MM.1S (cell line): Measurements from ENCODE around the gene CYP27A1.

ENCODE experiments used
- DNase-seq: peaks from one replicate; pipeline ENCODE4 v3.0.0-alpha.2; 2015
- H2AFZ ChIP-seq: fragments of 300-600 bp; sonication (generic); 2 replicates; pipeline ENCODE4 v1.6.0; 2016; ENCODE audit warnings: antibody characterized with exemption, low read length
- H3F3A ChIP-seq: fragments of 300-600 bp; sonication (generic); 2 replicates; pipeline ENCODE4 v1.6.1; 2016; ENCODE audit warnings: mild to moderate bottlenecking, antibody characterized with exemption, low read length, moderate library complexity, mixed read lengths; ENCODE audit not compliant: insufficient read depth
- H3K27ac ChIP-seq: fragments of 300-600 bp; sonication (generic); 2 replicates; pipeline ENCODE4 v1.5.1; 2016; ENCODE audit warnings: mild to moderate bottlenecking, low read length
- H3K27me3 ChIP-seq: fragments of 300-600 bp; sonication (generic); replicated peaks from 2 replicates; pipeline ENCODE4 v1.6.0; 2016; ENCODE audit warnings: low read length; ENCODE audit not compliant: insufficient read depth
- H3K36me3 ChIP-seq: fragments of 300-600 bp; sonication (generic); replicated peaks from 2 replicates; pipeline ENCODE4 v1.6.1; 2016; ENCODE audit warnings: mild to moderate bottlenecking, low read length, mixed read lengths; ENCODE audit not compliant: insufficient read depth
- H3K4me1 ChIP-seq: fragments of 300-600 bp; sonication (generic); 2 replicates; pipeline ENCODE4 v1.6.1; 2016; ENCODE audit warnings: low read length, mixed read lengths
- H3K4me2 ChIP-seq: fragments of 300-600 bp; sonication (generic); 2 replicates; pipeline ENCODE4 v1.6.0; 2016; ENCODE audit warnings: low read depth, low read length
- H3K4me3 ChIP-seq: fragments of 300-600 bp; sonication (generic); 2 replicates; pipeline ENCODE4 v1.5.1; 2016; ENCODE audit warnings: low read length, mixed read lengths
- H3K79me2 ChIP-seq: fragments of 300-600 bp; sonication (generic); 2 replicates; pipeline ENCODE4 v1.6.1; 2016; ENCODE audit warnings: mixed run types, low read length, mixed read lengths
- H3K9ac ChIP-seq: fragments of 300-600 bp; sonication (generic); 2 replicates; pipeline ENCODE4 v1.6.1; 2016; ENCODE audit warnings: low read length, mixed read lengths
- H3K9me2 ChIP-seq: fragments of 300-600 bp; sonication (generic); replicated peaks from 2 replicates; pipeline ENCODE4 v1.6.1; 2016; ENCODE audit warnings: mild to moderate bottlenecking, low read length, mixed read lengths; ENCODE audit not compliant: insufficient read depth
- H3K9me3 ChIP-seq: fragments of 300-600 bp; sonication (generic); replicated peaks from 2 replicates; pipeline ENCODE4 v1.6.1; 2016; ENCODE audit warnings: mild to moderate bottlenecking, low read length, mixed read lengths; ENCODE audit not compliant: insufficient read depth
- H4K20me1 ChIP-seq: fragments of 300-600 bp; sonication (generic); 2 replicates; pipeline ENCODE4 v1.6.1; 2016; ENCODE audit warnings: mild to moderate bottlenecking, low read length, moderate library complexity, mixed read lengths; ENCODE audit not compliant: insufficient read depth
- CTCF ChIP-seq: fragments of 300-600 bp; sonication (generic); IDR thresholded peaks from 2 replicates; pipeline ENCODE4 v1.5.1; 2016; ENCODE audit warnings: antibody characterized with exemption, low read length, mixed read lengths
- EZH2 ChIP-seq: fragments of 300-600 bp; sonication (generic); optimal IDR thresholded peaks from 2 replicates; pipeline ENCODE3; 2017; ENCODE audit warnings: low read depth, mild to moderate bottlenecking, antibody characterized with exemption, low read length, mixed read lengths
- EZH2phosphoT487 ChIP-seq: fragments of 300-600 bp; sonication (generic); IDR thresholded peaks from 2 replicates; pipeline ENCODE4 v1.6.1; 2018; ENCODE audit warnings: antibody characterized with exemption, low read length

Gene CYP27A1

DNA sequence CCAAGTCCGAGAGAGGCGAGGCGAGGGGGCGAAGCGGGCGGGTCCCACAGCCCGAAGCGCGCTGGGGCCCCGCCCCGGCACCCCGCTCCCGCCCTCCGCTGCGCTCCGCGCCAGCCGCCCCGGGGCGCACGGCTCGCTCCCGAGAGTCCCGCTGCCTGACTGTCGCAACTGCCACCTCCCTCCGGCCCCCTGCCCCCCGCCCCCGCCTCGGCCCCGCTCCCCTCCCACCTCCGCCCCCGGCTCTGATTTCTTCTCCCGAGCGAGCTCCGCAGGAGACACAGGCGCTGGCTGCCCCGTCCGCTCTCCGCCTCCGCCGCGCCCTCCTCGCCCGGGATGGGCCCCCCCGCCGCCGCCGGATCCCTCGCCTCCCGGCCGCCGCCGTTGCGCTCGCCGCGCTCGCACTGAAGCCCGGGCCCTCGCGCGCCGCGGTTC, 77.6 kb downstream of the CYP27A1 start, which contains the start of gene WNT6:
WNT6 (plus strand) TSS at position 250 of the 432 bp plus-strand sequence. CDS start 233 bp downstream, outside the sequence.
- peak within 1 kb of the TSS; percentile 57; the same call in 1 of the 2 replicates for H3K4me2 ChIP-seq
- no peaks in the 10 kb centered on the region for H3F3A ChIP-seq
- no peak for DNase-seq
- H2AFZ ChIP-seq, result no peak within 1 kb of the TSS
- no peaks in the 10 kb centered on the region for H3K9me2 ChIP-seq
- no peaks in the 10 kb centered on the region for H3K79me2 ChIP-seq
- H3K36me3 ChIP-seq, result no peaks in the 10 kb centered on the region
- 0 out of 2 replicates have a peak, but pooled peaks cover 4% of the 10 kb centered on the region for H3K4me1 ChIP-seq
- H3K27ac ChIP-seq, result no peak within 1 kb of the TSS
- no peak within 1 kb of the TSS for H3K4me3 ChIP-seq
- H3K9ac ChIP-seq, result no peak within 1 kb of the TSS
- H3K27me3 ChIP-seq, result peaks cover 69% of the 10 kb centered on the region
- TF ChIP-seq EZH2 (no peak), CTCF (no peak), EZH2phosphoT487 (no peak)
- H4K20me1 ChIP-seq, result no peaks in the 10 kb centered on the region
- H3K9me3 ChIP-seq, result no peaks in the 10 kb centered on the region

- Histone ChIP-seq H3K9me3 (no peaks in the 10 kb centered on the region), H3K79me2 (no peaks in the 10 kb centered on the region), H3K27ac (no peak overlapping the region), H3K27me3 (peaks cover 63% of the 10 kb centered on the region), H3K4me1 (0 out of 2 replicates have a peak, but pooled peaks cover 4% of the 10 kb centered on the region), H4K20me1 (no peaks in the 10 kb centered on the region), H3K9ac (no peak overlapping the region), H2AFZ (no peak overlapping the region), H3K4me3 (no peak overlapping the region), H3F3A (no peaks in the 10 kb centered on the region), H3K9me2 (no peaks in the 10 kb centered on the region), H3K36me3 (no peaks in the 10 kb centered on the region), H3K4me2 (peak overlapping the region; percentile 57; the same call in 1 of the 2 replicates)
- no peak for DNase-seq
- no peak for TF ChIP-seq CTCF
- TF ChIP-seq EZH2, result peak; percentile 97
Measured at GRCh38 chr2:218859988-218860831, 78.3 kb downstream of the CYP27A1 start.

DNA sequence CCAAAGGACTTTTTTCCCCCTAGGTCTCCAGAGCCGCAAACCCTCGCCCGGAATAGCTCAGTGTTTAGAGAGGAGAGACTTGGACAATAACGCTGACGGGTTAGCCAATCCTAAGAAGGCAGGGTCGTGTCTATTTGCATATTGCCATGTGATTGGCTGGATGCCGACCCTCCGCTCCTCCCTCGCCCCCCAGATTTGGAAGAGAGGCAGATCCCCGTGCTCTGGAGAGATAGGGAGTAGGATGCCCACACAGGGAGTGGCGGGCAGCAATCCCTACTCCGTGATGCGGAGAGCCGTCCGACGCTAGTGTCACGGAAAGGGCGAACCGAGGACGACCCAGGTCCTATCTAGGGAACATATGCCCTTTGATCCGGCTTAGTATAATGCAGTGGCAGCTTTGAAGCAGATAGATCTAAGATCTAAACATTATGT, 79.0 kb downstream of the CYP27A1 start:
- no peak overlapping the region for H2AFZ ChIP-seq

More for the DNA sequence above, 79.0 kb downstream of the CYP27A1 start:
- no peaks in the 10 kb centered on the region for H3K36me3 ChIP-seq
- peaks cover 55% of the 10 kb centered on the region for H3K27me3 ChIP-seq
- no peaks in the 10 kb centered on the region for H4K20me1 ChIP-seq
- H3K4me1 ChIP-seq, result 0 out of 2 replicates have a peak, but pooled peaks cover 4% of the 10 kb centered on the region
- H3K9ac ChIP-seq, result no peak overlapping the region
- H3K9me3 ChIP-seq, result no peaks in the 10 kb centered on the region
- no peak overlapping the region for H3K4me3 ChIP-seq
- no peak for DNase-seq
- no peaks in the 10 kb centered on the region for H3K9me2 ChIP-seq
- no peak for TF ChIP-seq CTCF
- no peak for TF ChIP-seq EZH2phosphoT487
- no peak for TF ChIP-seq EZH2
- no peak overlapping the region for H3K27ac ChIP-seq
- H3F3A ChIP-seq, result no peaks in the 10 kb centered on the region
- H3K79me2 ChIP-seq, result no peaks in the 10 kb centered on the region
- no peak overlapping the region for H3K4me2 ChIP-seq
